MCF 10A (cell line): ENCODE results near the gene PSMB10. TPM values are rescaled to one million over a fixed set of nuclear protein-coding genes. Genes with fewer than 3 reads are reported as not detected.

Experiments
- BruUV-seq: library from RNA; stranded (reverse); fragments of 400-500 nt; replicated peaks from 2 replicates; lab custom pipeline; 2021; lab: Mats Ljungman, UMichigan
- CTCF ChIA-PET: fragments of 300-600 bp; sonication (Branson Sonifier 250); formaldehyde crosslinking; extraction: SDS; loops from one replicate; lab custom pipeline; 2021; ENCODE audit warnings: antibody characterized with exemption, inconsistent platforms; lab: Yijun Ruan, JAX
- POLR2A ChIA-PET: fragments of 300-600, 350-650 bp; sonication (Branson Sonifier 250); formaldehyde crosslinking; extraction: SDS; loops from one replicate; lab custom pipeline; 2020; ENCODE audit warnings: antibody characterized with exemption, inconsistent platforms; lab: Yijun Ruan, JAX
- DNase-seq: peaks from one replicate; pipeline ENCODE4 v3.0.0-alpha.2; 2018; ENCODE audit not compliant: unreplicated experiment
- H3K27ac Mint-ChIP-seq: one replicate; pipeline ENCODE4 v1.8.0; 2022; ENCODE audit warnings: mild to moderate bottlenecking, low read depth, mixed read lengths; ENCODE audit not compliant: unreplicated experiment
- H3K27me3 Mint-ChIP-seq: one replicate; pipeline ENCODE4 v1.8.0; 2022; ENCODE audit warnings: mixed read lengths; ENCODE audit not compliant: insufficient read depth, unreplicated experiment
- H3K36me3 Mint-ChIP-seq: one replicate; pipeline ENCODE4 v1.8.0; 2022; ENCODE audit warnings: mild to moderate bottlenecking, moderate library complexity, mixed read lengths; ENCODE audit not compliant: insufficient read depth, unreplicated experiment
- H3K4me1 Mint-ChIP-seq: one replicate; pipeline ENCODE4 v1.8.0; 2022; ENCODE audit warnings: mixed read lengths; ENCODE audit not compliant: insufficient read depth, unreplicated experiment
- H3K4me3 Mint-ChIP-seq: one replicate; pipeline ENCODE4 v1.8.0; 2022; ENCODE audit warnings: mild to moderate bottlenecking, moderate library complexity, mixed read lengths; ENCODE audit not compliant: unreplicated experiment
- H3K9me3 Mint-ChIP-seq: one replicate; pipeline ENCODE4 v1.8.0; 2022; ENCODE audit warnings: mixed read lengths; ENCODE audit not compliant: unreplicated experiment
- CTCF ChIP-seq: fragments of 200-600 bp; IDR thresholded peaks from one replicate; pipeline ENCODE4 v1.8.0; 2022; ENCODE audit warnings: antibody characterized with exemption, mild to moderate bottlenecking; ENCODE audit not compliant: unreplicated experiment
- intact Hi-C: fragments of 100-400 bp; cut with micrococcal nuclease; formaldehyde crosslinking; loops from 2 replicates; pipeline ENCODE4 v1.14.1; 2022
- total RNA-seq: library from RNA; stranded (reverse); gene quantifications from 2 replicates; pipeline ENCODE4 v1.2.3, GENCODE V29; 2022

Gene PSMB10
- total RNA-seq, 1 experiment from 2014 or later, result 32.7 TPM

DNA sequence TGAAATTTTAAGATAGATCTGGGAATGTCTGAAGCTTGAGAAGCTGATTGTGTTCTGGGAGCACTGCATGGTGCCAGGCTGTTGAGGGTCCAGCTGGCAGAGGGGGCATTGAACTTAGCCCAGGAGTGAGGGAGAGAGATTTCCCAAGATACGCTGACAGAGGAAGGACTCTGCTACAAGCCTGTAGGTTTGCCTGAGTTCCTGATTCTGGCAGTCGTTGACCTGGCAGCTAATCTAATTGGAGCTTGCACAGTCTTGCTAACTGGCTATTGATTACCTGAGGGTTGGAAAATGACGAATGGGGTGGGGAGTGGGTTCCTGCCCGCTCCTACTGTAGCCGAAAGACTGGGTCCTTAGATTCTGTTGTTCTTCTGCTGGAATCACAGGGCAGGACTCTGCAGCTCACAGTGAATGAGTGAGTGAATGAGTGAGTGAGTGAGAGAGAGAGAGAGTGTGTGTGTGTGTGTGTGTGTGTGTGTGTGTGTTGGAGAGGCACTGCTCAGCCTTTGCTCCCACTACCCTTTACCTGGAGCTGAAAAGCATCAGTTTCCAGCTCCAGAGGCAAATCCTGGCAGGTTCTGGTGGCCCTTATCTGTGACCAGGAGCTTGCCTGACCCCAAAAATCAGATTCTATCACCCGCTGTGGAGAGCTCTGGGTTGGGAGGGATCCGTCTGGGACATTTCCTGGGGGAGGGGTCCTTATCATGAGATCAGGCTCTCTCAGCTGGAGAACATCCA, 21.7 kb downstream of the PSMB10 start:
- no TSS peak for BruUV-seq
- Mint-ChIP-seq H3K27me3 (no peaks in the 10 kb centered on the region), H3K27ac (no peak overlapping the region), H3K4me1 (peaks cover 15% of the 10 kb centered on the region), H3K36me3 (peaks cover 29% of the 10 kb centered on the region), H3K4me3 (no peak overlapping the region), H3K9me3 (no peaks in the 10 kb centered on the region)
- POLR2A ChIA-PET, result interaction anchor here (0.7 to 1.9 kb wide), 4 partner anchors 14 to 151 kb away, joined by 3 to 7 read pairs (median 3); partner anchors contain the start of genes PSKH1 and PSMB10
- no peak for TF ChIP-seq CTCF
- intact Hi-C loops, result loop anchor here (5.0 kb wide), 1 partner anchor 73 kb away; the partner anchor contains the start of gene THAP11
- CTCF ChIA-PET, result interaction anchor here (0.6 to 1.6 kb wide), 10 partner anchors 12 to 606 kb away, joined by 3 to 4 read pairs (median 3); no protein-coding TSS in a partner anchor
- DNase-seq, result no peak

GRCh38 chr16:67910158-67910557, 26.5 kb downstream of the PSMB10 start:
- CTCF ChIA-PET, result interaction anchor here (1.3 to 2.6 kb wide), 3 partner anchors 26 to 238 kb away, joined by 3 to 10 read pairs (median 3); partner anchors contain the start of gene NRN1L
- DNase-seq, result peak; percentile 39
- Mint-ChIP-seq H3K9me3 (no peaks in the 10 kb centered on the region), H3K27me3 (no peaks in the 10 kb centered on the region), H3K36me3 (peaks cover 44% of the 10 kb centered on the region), H3K27ac (no peak overlapping the region), H3K4me1 (no peaks in the 10 kb centered on the region), H3K4me3 (no peak overlapping the region)
- no peak for TF ChIP-seq CTCF
- BruUV-seq, result no TSS peak
- intact Hi-C loops, result no loop called here
- POLR2A ChIA-PET, result interaction anchor here (0.6 kb wide), 1 partner anchor 11 kb away, joined by 3 read pairs; no protein-coding TSS in a partner anchor

GRCh38 chr16:67909056-67909742, 27.5 kb downstream of the PSMB10 start:
- Mint-ChIP-seq H3K27ac (no peak overlapping the region), H3K9me3 (no peaks in the 10 kb centered on the region), H3K27me3 (no peaks in the 10 kb centered on the region), H3K36me3 (peaks cover 44% of the 10 kb centered on the region), H3K4me1 (no peaks in the 10 kb centered on the region), H3K4me3 (no peak overlapping the region)
- no peak for DNase-seq
- POLR2A ChIA-PET, result interaction anchor here (1.4 kb wide), 1 partner anchor 26 kb away, joined by 3 read pairs; no protein-coding TSS in a partner anchor
- CTCF ChIA-PET, result interaction anchor here (1.9 to 2.6 kb wide), 2 partner anchors 25 to 93 kb away, joined by 6 to 10 read pairs; partner anchors contain the start of gene NRN1L
- BruUV-seq, result TSS peak; percentile 42
- no peak for TF ChIP-seq CTCF
- intact Hi-C loops, result no loop called here
